GM12865 (cell line): ENCODE data around the gene UBA3.

ENCODE experiments used
- DNase-seq: peaks from one replicate; pipeline ENCODE4 v3.0.0; 2010; ENCODE audit warnings: low read depth
- H3K4me3 ChIP-seq: 2 replicates; pipeline ENCODE4 v1.5.1; 2011; ENCODE audit warnings: mild to moderate bottlenecking, low read depth, low read length, control low read depth
- TF ChIP-seq, protein P1 (sequence below): IDR thresholded peaks from 2 replicates; pipeline ENCODE4 v1.5.1; 2011; ENCODE audit warnings: low read length, control low read depth, low read depth, inconsistent platforms; ENCODE audit not compliant: insufficient read depth; ENCODE audit errors: missing control alignments

UBA3 gene

DNA sequence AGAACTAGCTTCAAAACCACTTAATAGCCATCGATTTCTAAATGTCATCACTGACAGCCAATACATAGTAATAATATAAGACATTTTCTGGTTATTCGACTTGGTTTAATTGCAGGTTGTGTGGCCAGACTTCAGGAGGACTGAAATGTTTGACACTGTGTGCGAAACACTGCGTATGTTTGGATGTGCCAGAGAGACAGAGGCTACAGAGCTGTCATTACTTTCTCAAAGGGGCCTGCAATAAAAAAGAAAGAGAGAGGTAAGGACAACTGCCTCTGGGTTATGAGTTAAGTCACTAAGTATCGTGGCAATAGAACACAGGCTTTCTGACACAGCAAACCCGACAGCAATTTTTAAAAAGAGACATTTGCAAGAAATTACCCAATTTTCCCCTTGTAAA, 41.3 kb upstream of the UBA3 start:
- H3K4me3 ChIP-seq = no peak overlapping the region
- TF ChIP-seq, protein P1, sequence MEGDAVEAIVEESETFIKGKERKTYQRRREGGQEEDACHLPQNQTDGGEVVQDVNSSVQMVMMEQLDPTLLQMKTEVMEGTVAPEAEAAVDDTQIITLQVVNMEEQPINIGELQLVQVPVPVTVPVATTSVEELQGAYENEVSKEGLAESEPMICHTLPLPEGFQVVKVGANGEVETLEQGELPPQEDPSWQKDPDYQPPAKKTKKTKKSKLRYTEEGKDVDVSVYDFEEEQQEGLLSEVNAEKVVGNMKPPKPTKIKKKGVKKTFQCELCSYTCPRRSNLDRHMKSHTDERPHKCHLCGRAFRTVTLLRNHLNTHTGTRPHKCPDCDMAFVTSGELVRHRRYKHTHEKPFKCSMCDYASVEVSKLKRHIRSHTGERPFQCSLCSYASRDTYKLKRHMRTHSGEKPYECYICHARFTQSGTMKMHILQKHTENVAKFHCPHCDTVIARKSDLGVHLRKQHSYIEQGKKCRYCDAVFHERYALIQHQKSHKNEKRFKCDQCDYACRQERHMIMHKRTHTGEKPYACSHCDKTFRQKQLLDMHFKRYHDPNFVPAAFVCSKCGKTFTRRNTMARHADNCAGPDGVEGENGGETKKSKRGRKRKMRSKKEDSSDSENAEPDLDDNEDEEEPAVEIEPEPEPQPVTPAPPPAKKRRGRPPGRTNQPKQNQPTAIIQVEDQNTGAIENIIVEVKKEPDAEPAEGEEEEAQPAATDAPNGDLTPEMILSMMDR = no peak
- no peak for DNase-seq

DNA sequence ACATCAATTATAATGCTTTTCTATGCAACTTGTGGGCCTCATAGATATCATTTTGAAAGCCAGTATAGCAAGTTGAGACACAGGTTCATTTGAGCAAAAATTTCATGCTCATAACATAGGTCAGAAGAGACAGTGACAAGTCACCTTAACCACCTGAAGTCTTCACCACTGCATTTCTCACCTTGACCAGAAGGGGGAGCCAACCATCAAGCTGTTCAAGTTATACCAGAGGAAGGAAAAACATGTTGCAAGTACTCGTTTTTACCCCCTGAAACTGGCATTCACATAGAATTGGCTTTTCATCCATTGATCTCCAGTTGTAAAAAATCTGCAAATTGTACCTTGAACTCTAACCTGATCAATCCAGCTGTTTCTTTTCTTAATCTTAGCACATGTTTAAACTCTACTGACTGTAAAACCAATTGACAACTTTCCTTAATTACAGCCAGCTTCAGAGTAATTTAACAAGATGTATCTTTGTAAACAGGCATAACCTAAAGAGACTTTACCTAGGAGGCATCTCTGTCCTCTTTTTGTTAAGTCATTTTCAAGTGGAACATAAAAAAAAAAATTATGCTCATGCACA, 40.8 kb upstream of the UBA3 start:
- peak; percentile 91 for DNase-seq
- TF ChIP-seq, protein P1 = peak; percentile 95
- H3K4me3 ChIP-seq = no peak overlapping the region

DNA sequence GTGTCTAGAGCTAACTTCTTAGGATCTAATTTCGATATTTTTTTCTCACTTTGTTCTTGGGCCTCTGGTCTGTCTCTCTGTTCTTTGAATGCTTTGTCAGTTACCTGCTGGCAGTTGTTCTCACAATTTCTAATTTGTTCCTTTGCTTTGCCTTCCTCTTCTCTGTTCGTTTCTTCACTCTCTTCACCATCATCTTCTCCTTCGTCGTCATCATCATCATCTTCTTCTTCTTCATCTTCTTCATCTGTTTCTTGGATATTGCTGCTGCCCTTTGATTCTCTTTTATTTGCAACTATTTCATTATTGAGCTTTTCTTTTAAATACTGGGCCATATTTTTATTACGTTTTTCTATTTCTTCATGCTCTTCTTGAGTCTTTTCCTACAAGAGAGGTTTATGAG, 39.5 kb upstream of the UBA3 start:
- TF ChIP-seq, protein P1 = no peak
- H3K4me3 ChIP-seq = no peak overlapping the region
- DNase-seq = no peak

DNA sequence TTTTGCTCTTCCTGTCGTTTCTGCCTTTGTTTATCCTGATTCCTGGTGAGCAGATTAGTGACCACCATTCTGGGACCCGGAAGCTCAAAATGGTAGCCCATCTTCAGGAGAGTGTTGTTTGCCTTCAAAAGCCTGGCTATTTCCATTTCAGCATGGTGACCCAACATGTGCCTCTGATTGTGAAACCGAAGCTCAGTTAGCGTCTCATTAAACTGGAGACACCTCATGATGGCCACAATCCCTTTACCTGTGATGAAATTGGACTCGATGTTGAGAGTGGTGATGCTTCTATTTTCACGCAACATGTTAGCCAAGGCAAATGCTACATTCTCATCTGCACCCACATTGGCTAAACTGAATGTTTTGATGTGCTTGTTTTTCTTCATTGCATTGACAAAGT, 39.0 kb upstream of the UBA3 start:
- no peak overlapping the region for H3K4me3 ChIP-seq
- DNase-seq = no peak
- TF ChIP-seq, protein P1 = no peak

DNA sequence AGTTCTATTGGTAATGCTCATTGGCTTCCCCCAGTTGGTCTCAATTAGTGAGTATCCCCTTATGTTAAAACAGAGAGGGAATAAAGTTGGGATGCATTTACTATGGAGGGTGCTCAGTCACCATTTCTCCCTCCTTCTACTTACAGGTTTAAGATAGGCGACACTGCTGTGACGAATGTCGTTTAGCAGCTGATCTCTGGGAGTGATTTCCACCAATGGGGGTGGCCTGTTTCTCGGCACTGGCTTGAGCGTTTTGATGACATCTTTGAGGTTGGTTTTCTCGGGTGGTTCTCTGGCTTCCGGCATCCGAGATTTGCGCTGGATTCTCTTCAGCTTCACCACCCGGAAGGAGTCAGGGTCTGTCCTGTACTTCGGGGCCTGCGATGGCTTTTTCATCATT, 38.4 kb upstream of the UBA3 start:
- no peak for DNase-seq
- TF ChIP-seq, protein P1 = no peak
- no peak overlapping the region for H3K4me3 ChIP-seq

DNA sequence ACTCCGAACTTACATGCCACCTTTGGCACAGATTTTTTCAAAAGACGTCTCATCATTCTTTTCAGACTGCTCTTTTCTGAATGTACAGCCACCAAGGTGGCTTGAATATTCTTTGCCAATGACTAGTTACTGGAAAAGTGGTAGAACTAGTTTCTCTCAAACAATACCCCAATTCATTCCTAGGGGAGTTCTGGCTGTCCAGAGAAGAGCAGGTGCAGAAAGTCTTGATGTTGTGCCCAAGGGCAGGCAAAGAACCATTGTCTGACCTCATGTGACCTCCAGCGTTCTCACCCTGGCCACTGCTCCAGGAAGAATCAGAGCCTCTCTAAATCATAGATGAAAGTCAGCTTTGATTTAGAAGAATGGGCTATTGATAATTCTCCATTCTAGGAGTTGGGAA, 36.7 kb upstream of the UBA3 start:
- H3K4me3 ChIP-seq = no peak overlapping the region
- DNase-seq = no peak
- TF ChIP-seq, protein P1 = no peak

DNA sequence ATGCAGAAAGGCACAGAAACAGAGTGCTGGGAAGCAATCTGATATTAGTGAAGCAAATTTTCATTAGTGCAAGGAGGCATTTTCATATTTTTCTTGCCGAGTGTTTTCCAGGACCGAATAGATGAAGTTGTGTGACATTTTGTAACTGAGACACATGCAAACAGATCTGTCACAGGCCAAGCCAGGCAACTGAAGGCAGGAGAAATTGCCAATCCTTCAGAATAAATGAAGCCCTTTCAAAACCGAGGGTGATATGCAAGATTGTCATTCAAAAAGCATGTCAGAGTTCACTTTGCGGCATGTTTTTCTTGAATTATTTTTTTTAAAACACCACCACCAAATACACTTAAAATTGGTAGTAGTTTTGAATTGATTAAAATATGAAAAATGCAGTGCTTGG, 36.0 kb upstream of the UBA3 start:
- TF ChIP-seq, protein P1 = no peak
- no peak overlapping the region for H3K4me3 ChIP-seq
- no peak for DNase-seq
